GM06990 (cell line): ENCODE measurements around the gene MED12L.

Source experiments
- DNase-seq: peaks from one replicate; pipeline ENCODE4 v3.0.0-alpha.2; 2011; ENCODE audit not compliant: insufficient read length; ENCODE audit errors: extremely low read depth
- H3K27me3 ChIP-seq: replicated peaks from 2 replicates; pipeline ENCODE4 v1.6.0; 2011; ENCODE audit warnings: low read length; ENCODE audit not compliant: control insufficient read depth, insufficient read depth
- H3K36me3 ChIP-seq: 2 replicates; pipeline ENCODE4 v1.5.1; 2011; ENCODE audit warnings: low read length; ENCODE audit not compliant: control insufficient read depth, insufficient read depth
- H3K4me3 ChIP-seq: replicated peaks from 2 replicates; pipeline ENCODE4 v1.5.1; 2011; ENCODE audit warnings: low read depth, mild to moderate bottlenecking, control low read depth, low read length
- CTCF ChIP-seq: IDR thresholded peaks from 2 replicates; pipeline ENCODE4 v1.5.1; 2011; ENCODE audit warnings: low read length, control low read depth, mild to moderate bottlenecking, inconsistent platforms; ENCODE audit not compliant: insufficient read depth, poor library complexity, severe bottlenecking

The MED12L gene

GRCh38 chr3:151297429-151297828 lies 212.0 kb downstream of the MED12L start:
- Histone ChIP-seq H3K4me3 (no peak overlapping the region), H3K36me3 (no peaks in the 10 kb centered on the region), H3K27me3 (no peaks in the 10 kb centered on the region; the same call in none of the 2 replicates)
- TF ChIP-seq CTCF: no peak
- DNase-seq: no peak

GRCh38 chr3:151299006-151299405 lies 213.5 kb downstream of the MED12L start:
- no peaks in the 10 kb centered on the region; the same call in none of the 2 replicates for H3K27me3 ChIP-seq

GRCh38 chr3:151300539-151300938 lies 215.1 kb downstream of the MED12L start:
- no peak for TF ChIP-seq CTCF
- Histone ChIP-seq H3K36me3 (no peaks in the 10 kb centered on the region), H3K4me3 (no peak overlapping the region), H3K27me3 (no peaks in the 10 kb centered on the region; the same call in none of the 2 replicates)
- no peak for DNase-seq

More at GRCh38 chr3:151299006-151299405, 213.5 kb downstream of the MED12L start:
- no peaks in the 10 kb centered on the region for H3K36me3 ChIP-seq
- no peak for TF ChIP-seq CTCF
- no peak for DNase-seq
- H3K4me3 ChIP-seq: no peak overlapping the region

DNA sequence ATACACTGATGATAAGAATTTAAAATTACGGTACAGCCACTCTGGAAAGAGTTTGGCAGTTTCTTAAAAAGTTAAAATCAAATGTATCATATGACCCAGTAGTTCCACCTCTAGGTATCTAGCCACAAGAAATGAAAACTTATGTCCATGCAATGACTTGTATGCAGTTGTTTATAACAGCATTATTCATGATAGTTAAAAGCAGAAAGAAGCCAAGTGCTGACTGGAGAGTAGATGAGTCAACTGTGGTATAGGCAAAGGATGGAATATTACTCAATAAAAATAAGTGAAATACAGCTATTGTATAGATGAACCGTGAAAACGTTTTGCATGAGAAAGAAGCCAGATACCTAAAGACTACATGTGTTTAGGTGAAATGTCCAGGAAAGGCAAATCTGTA lies 216.3 kb downstream of the MED12L start:
- no peaks in the 10 kb centered on the region; the same call in none of the 2 replicates for H3K27me3 ChIP-seq
- no peak for TF ChIP-seq CTCF
- no peaks in the 10 kb centered on the region for H3K36me3 ChIP-seq
- DNase-seq: no peak
- H3K4me3 ChIP-seq: no peak overlapping the region

GRCh38 chr3:151303751-151304150 lies 218.3 kb downstream of the MED12L start:
- TF ChIP-seq CTCF: no peak
- no peak overlapping the region for H3K4me3 ChIP-seq
- no peaks in the 10 kb centered on the region; the same call in 1 of the 2 replicates for H3K27me3 ChIP-seq
- no peaks in the 10 kb centered on the region for H3K36me3 ChIP-seq
- no peak for DNase-seq
